PFSK-1 (cell line): ENCODE data around the gene MLST8.

ENCODE experiments used
- FOXP2 ChIP-seq: optimal IDR thresholded peaks from 2 replicates; pipeline ENCODE3; 2011; ENCODE audit warnings: borderline replicate concordance, control low read depth, inconsistent platforms; ENCODE audit not compliant: insufficient read depth; ENCODE audit errors: extremely low read length, extremely low read depth
- POLR2AphosphoS5 ChIP-seq: IDR thresholded peaks from 2 replicates; pipeline ENCODE4 v1.6.1; 2012; ENCODE audit warnings: low read depth, mild to moderate bottlenecking, control low read depth, low read length, moderate library complexity
- SIN3A ChIP-seq: IDR thresholded peaks from 2 replicates; pipeline ENCODE4 v1.6.1; 2012; ENCODE audit warnings: mild to moderate bottlenecking, low read length, moderate library complexity, borderline replicate concordance; ENCODE audit not compliant: insufficient read depth
- TAF1 ChIP-seq: IDR thresholded peaks from 2 replicates; pipeline ENCODE4 v1.6.1; 2012; ENCODE audit warnings: low read length, control low read depth, borderline replicate concordance; ENCODE audit not compliant: insufficient read depth
- TF ChIP-seq, protein P1 (sequence below), 2 experiments: IDR thresholded peaks; 2 replicates each; pipeline versions ENCODE4 v1.6.1 to v1.8.0; 2011 to 2012; ENCODE audit warnings: low read depth in 2 of 2, low read length in 2 of 2, control low read depth in 1 of 2, inconsistent platforms in 1 of 2, mild to moderate bottlenecking in 1 of 2, moderate library complexity in 1 of 2; ENCODE audit not compliant: insufficient read depth in 1 of 2

Gene MLST8

DNA sequence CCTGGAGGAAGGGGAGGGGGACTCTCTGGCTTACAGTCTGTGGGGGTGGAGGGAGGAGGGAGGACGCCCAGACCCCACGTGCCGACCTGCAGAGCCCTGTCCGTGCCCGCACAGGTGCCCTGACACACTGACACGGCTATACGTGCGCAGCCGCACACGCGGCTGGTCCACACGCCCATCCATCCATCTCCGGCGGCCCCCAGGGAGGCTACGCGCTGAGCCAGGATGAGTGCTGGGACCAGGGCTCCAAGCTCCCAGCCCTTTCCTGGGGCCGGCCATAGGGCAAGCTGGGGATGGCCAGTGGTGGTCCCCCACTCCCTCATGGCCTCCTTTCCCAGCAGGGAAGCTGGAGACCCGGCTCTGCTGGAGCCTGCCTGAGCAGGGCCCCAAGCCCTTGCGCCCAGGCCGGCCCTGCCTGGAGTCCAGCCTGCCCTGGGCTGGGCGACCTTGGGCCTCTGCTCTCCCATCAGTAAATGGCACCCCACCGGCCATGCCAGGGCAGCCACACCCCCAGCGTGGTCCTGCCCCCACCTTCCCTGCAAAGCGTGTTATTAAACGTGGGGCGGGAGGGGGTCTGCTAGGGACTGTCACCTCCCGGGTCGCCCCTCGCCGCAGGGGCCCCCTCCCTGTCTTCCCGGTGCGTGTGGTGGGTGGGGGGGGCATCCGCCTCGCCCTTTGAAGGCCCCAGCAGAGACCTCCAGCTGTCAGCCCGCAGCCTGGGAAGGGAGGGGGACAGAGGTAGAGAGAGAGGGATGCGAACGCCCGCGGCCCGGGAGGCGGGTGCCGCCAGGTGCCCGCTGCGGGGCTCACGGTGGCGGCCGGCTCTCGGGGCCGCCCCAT, 9.7 kb upstream of the MLST8 start:
- TF ChIP-seq, protein P1, sequence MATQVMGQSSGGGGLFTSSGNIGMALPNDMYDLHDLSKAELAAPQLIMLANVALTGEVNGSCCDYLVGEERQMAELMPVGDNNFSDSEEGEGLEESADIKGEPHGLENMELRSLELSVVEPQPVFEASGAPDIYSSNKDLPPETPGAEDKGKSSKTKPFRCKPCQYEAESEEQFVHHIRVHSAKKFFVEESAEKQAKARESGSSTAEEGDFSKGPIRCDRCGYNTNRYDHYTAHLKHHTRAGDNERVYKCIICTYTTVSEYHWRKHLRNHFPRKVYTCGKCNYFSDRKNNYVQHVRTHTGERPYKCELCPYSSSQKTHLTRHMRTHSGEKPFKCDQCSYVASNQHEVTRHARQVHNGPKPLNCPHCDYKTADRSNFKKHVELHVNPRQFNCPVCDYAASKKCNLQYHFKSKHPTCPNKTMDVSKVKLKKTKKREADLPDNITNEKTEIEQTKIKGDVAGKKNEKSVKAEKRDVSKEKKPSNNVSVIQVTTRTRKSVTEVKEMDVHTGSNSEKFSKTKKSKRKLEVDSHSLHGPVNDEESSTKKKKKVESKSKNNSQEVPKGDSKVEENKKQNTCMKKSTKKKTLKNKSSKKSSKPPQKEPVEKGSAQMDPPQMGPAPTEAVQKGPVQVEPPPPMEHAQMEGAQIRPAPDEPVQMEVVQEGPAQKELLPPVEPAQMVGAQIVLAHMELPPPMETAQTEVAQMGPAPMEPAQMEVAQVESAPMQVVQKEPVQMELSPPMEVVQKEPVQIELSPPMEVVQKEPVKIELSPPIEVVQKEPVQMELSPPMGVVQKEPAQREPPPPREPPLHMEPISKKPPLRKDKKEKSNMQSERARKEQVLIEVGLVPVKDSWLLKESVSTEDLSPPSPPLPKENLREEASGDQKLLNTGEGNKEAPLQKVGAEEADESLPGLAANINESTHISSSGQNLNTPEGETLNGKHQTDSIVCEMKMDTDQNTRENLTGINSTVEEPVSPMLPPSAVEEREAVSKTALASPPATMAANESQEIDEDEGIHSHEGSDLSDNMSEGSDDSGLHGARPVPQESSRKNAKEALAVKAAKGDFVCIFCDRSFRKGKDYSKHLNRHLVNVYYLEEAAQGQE (IDR thresholded peaks at IDR 0.05; ENCODE audit: insufficient read depth in 1 of 2, low read depth in 2 of 2, low read length in 2 of 2) = no peak
- TF ChIP-seq FOXP2 (no peak), POLR2AphosphoS5 (no peak), TAF1 (no peak), SIN3A (no peak)

DNA sequence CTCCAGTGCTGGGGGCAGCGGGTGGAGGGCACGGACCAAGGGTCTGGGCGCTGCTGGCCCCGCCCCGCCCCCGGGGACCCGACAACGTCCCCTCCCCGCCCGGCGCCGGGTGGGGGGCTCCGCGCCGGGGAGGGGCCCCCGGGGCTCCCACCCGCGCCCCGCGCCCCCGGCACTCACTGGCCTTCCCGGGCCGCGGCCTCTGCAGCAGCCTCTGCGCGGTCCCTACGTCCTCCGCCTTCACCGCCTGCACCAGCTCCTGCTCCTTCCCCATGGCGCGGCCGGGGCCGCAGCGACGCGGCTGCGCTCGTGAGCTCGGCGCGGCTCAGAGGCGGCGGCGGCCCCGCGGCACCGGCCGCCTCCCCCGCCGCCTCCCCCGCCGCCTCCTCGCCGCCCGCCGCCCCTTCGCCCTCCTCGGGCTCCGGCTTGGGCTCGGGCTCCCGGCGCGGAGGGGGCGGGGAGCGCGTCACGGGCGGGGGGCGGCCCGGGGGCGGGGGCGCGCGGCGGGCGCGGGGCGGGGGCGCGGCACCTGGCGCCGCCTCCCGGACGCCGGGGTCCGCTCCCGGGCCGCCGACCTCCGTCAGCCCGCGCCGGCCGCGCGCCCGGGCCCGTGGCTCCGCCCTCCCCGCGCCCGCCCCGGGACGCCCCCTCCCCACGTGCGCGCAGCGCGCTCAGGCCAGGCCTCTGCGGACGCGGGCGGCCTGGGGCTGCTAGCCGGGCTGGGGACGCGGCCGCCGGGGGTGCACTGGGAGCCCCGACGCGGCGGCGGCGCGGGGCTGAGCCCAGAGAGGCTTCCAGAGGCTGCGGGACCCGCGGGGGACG, 8.9 kb upstream of the MLST8 start, which contains the start of gene CASKIN1:
Gene CASKIN1 (minus strand): TSS at position 444 of the 819 bp plus-strand sequence. CDS start 173 bp downstream, at position 271.
- no peak for TF ChIP-seq POLR2AphosphoS5
- TF ChIP-seq FOXP2 = no peak
- TF ChIP-seq, protein P1 (IDR thresholded peaks at IDR 0.05; ENCODE audit: insufficient read depth in 1 of 2, low read depth in 2 of 2, low read length in 2 of 2) = no peak
- TF ChIP-seq TAF1 = no peak
- TF ChIP-seq SIN3A = no peak

DNA sequence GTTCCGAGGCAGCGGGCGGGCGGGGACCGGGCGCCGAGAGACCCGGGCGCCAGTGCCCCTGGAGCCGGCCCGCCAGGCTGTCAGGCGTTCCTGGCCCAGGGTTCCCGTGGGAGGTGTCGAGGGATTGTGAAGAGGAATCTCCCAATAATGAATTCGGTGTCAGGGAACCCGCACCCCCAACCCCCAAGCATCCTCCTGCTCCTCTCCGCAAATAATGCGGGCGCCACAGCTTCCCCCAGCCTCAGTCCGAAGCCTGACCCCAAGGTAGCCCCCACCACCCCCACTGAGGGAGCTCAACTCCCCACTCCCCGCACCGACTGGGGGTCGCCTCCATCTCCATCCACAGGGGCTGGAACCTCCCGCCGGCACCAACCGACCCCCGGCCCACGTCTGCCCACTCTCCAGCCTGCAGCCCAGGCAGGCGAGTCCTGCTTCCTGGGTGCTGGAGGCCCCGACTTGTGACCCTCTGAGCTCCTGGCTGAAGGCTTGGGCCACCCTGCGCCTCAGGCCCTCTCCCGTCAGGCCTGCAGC, 8.2 kb upstream of the MLST8 start:
- TF ChIP-seq SIN3A = no peak
- no peak for TF ChIP-seq POLR2AphosphoS5
- TF ChIP-seq TAF1 = no peak
- TF ChIP-seq, protein P1 (IDR thresholded peaks at IDR 0.05; ENCODE audit: insufficient read depth in 1 of 2, low read depth in 2 of 2, low read length in 2 of 2) = no peak
- no peak for TF ChIP-seq FOXP2

DNA sequence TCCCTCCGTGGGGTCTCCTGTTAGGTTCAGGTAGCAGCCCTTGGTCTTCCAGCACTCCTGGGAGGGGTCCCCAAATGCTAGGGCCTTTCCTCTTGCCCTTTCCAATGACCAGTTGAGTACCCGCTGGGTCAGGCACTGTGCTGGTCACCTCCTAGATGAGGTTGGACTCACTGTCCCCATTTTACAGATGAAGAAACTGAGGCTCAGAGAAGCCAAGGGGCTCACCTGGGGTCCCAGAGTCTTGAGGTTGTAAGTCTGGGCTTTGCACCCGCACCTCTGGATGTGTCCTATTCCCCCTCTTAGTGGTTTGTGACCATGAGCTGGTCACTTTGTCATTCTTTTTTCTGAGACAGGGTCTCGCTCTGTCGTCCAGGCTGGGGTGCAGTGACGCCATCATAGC, 7.5 kb upstream of the MLST8 start:
- no peak for TF ChIP-seq TAF1
- TF ChIP-seq FOXP2 = no peak
- no peak for TF ChIP-seq SIN3A
- TF ChIP-seq, protein P1 (IDR thresholded peaks at IDR 0.05; ENCODE audit: insufficient read depth in 1 of 2, low read depth in 2 of 2, low read length in 2 of 2) = no peak
- no peak for TF ChIP-seq POLR2AphosphoS5
